HG03378 (cell line): ENCODE measurements around the gene FAM107A.
A peak's percentile ranks its signal among the peaks of the same experiment; 100 is the strongest.

Experiments used
- ATAC-seq: cut with Tn5 transposase; IDR thresholded peaks from one replicate; pipeline ENCODE4 v1.9.1; 2021; ENCODE audit warnings: mild to moderate bottlenecking, moderate library complexity; ENCODE audit not compliant: unreplicated experiment

FAM107A gene

GRCh38 chr3:58568572-58569286 lies 8.5 kb downstream of the FAM107A start:
- peak; percentile 49 for ATAC-seq

GRCh38 chr3:58567251-58567515 lies 10.0 kb downstream of the FAM107A start:
- no peak for ATAC-seq

- ATAC-seq, result no peak
Observed at GRCh38 chr3:58566398-58567250, 10.6 kb downstream of the FAM107A start.

GRCh38 chr3:58565621-58566397 lies 11.4 kb downstream of the FAM107A start:
- ATAC-seq, result no peak

- no peak for ATAC-seq
Observed at GRCh38 chr3:58564456-58565160, 12.6 kb downstream of the FAM107A start.

- no peak for ATAC-seq
Observed at GRCh38 chr3:58564054-58564453, 13.1 kb downstream of the FAM107A start.

- ATAC-seq, result no peak
Observed at GRCh38 chr3:58563386-58564035, 13.7 kb downstream of the FAM107A start.

GRCh38 chr3:58562498-58562897 lies 14.7 kb downstream of the FAM107A start:
- no peak for ATAC-seq

GRCh38 chr3:58560771-58561311 lies 16.4 kb downstream of the FAM107A start:
- ATAC-seq, result no peak

- no peak for ATAC-seq
Observed at GRCh38 chr3:58559586-58559985, 17.6 kb downstream of the FAM107A start.

- ATAC-seq, result no peak
Observed at GRCh38 chr3:58557491-58557890, 19.7 kb downstream of the FAM107A start.

- no peak for ATAC-seq
Observed at GRCh38 chr3:58556761-58557221, 20.4 kb downstream of the FAM107A start.

GRCh38 chr3:58556001-58556400 lies 21.2 kb downstream of the FAM107A start:
- no peak for ATAC-seq

GRCh38 chr3:58555203-58555602 lies 22.0 kb downstream of the FAM107A start:
- no peak for ATAC-seq

GRCh38 chr3:58553003-58553402 lies 24.2 kb downstream of the FAM107A start:
- no peak for ATAC-seq

GRCh38 chr3:58551636-58552180 lies 25.5 kb downstream of the FAM107A start:
- ATAC-seq, result no peak

GRCh38 chr3:58544541-58544940 lies 32.6 kb downstream of the FAM107A start:
- no peak for ATAC-seq

GRCh38 chr3:58540176-58540858 lies 36.9 kb downstream of the FAM107A start:
- no peak for ATAC-seq

GRCh38 chr3:58539626-58540025 lies 37.6 kb downstream of the FAM107A start:
- no peak for ATAC-seq
